Testis (tissue), 2 donors: ENCODE measurements around the gene TMEM184A.

Experiments
- POLR2A ChIP-seq: fragments of 450-650 bp; IDR thresholded peaks from one replicate; pipeline ENCODE4 v1.6.1; 2017; ENCODE audit warnings: antibody characterized with exemption, mild to moderate bottlenecking, moderate library complexity
- TF ChIP-seq, protein P1 (sequence below), 3 experiments: fragments of 450-650 bp in 2 of 3; fragments of 200-600 bp in 1 of 3; sonication (generic) in 1 of 3; IDR thresholded peaks; one replicate each; pipeline ENCODE4 v1.5.1; 2016 to 2019; ENCODE audit warnings: antibody characterized with exemption in 3 of 3, mild to moderate bottlenecking in 2 of 3, moderate library complexity in 1 of 3

GRCh38 chr7:1554333-1555045 lies 1.5 kb downstream of the TMEM184A start:
- TF ChIP-seq, protein P1, sequence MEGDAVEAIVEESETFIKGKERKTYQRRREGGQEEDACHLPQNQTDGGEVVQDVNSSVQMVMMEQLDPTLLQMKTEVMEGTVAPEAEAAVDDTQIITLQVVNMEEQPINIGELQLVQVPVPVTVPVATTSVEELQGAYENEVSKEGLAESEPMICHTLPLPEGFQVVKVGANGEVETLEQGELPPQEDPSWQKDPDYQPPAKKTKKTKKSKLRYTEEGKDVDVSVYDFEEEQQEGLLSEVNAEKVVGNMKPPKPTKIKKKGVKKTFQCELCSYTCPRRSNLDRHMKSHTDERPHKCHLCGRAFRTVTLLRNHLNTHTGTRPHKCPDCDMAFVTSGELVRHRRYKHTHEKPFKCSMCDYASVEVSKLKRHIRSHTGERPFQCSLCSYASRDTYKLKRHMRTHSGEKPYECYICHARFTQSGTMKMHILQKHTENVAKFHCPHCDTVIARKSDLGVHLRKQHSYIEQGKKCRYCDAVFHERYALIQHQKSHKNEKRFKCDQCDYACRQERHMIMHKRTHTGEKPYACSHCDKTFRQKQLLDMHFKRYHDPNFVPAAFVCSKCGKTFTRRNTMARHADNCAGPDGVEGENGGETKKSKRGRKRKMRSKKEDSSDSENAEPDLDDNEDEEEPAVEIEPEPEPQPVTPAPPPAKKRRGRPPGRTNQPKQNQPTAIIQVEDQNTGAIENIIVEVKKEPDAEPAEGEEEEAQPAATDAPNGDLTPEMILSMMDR (IDR thresholded peaks at IDR 0.05): no peak
- no peak for TF ChIP-seq POLR2A
